HG02970 (cell line): Measurements from ENCODE around the gene ZNF26.
"Not testable (repeated sequence)": the region's sequence is repeated elsewhere in the genome, so short reads cannot be mapped to it uniquely, and the experiment has no call there.

Source experiments
- ATAC-seq: cut with Tn5 transposase; IDR thresholded peaks from one replicate; pipeline ENCODE4 v1.9.1; 2021; ENCODE audit warnings: mild to moderate bottlenecking, moderate library complexity, moderate number of reproducible peaks; ENCODE audit not compliant: unreplicated experiment, low FRiP score

ZNF26 gene

GRCh38 chr12:132986001-132986884 lies at the start of gene ZNF26:
Gene ZNF26 (plus strand): TSS chr12:132986367. CDS start chr12:132986841, 474 bp downstream.
- peak; percentile 97 for ATAC-seq

GRCh38 chr12:132936921-132937320 lies 49.2 kb upstream of the ZNF26 start:
- ATAC-seq, result not testable (repeated sequence)

- no peak for ATAC-seq
Measured at GRCh38 chr12:132937476-132937875, 48.7 kb upstream of the ZNF26 start.

- not testable (repeated sequence) for ATAC-seq
Measured at GRCh38 chr12:132938807-132939206, 47.4 kb upstream of the ZNF26 start.

GRCh38 chr12:132940071-132940719 lies 46.0 kb upstream of the ZNF26 start:
- no peak for ATAC-seq

- no peak for ATAC-seq
Measured at GRCh38 chr12:132941336-132941954, 44.7 kb upstream of the ZNF26 start.

GRCh38 chr12:132942611-132943010 lies 43.6 kb upstream of the ZNF26 start:
- ATAC-seq, result no peak

GRCh38 chr12:132945806-132946205 lies 40.4 kb upstream of the ZNF26 start:
- no peak for ATAC-seq

- no peak for ATAC-seq
Measured at GRCh38 chr12:132946246-132946820, 39.8 kb upstream of the ZNF26 start.

GRCh38 chr12:132948146-132949066 lies 37.8 kb upstream of the ZNF26 start:
- ATAC-seq, result no peak

GRCh38 chr12:132949936-132950837 lies 36.0 kb upstream of the ZNF26 start:
- ATAC-seq, result no peak

GRCh38 chr12:132950844-132951535 lies 35.2 kb upstream of the ZNF26 start:
- no peak for ATAC-seq

GRCh38 chr12:132951649-132952048 lies 34.5 kb upstream of the ZNF26 start:
- no peak for ATAC-seq

GRCh38 chr12:132952371-132953162 lies 33.6 kb upstream of the ZNF26 start:
- ATAC-seq, result no peak

- no peak for ATAC-seq
Measured at GRCh38 chr12:132953163-132953425, 33.1 kb upstream of the ZNF26 start.

- no peak for ATAC-seq
Measured at GRCh38 chr12:132953771-132954170, 32.4 kb upstream of the ZNF26 start.

- no peak for ATAC-seq
Measured at GRCh38 chr12:132954471-132955048, 31.6 kb upstream of the ZNF26 start.
